ENCODE data around the gene FNDC3A. TPM values are rescaled to one million over a fixed set of nuclear protein-coding genes. Genes with fewer than 3 reads are reported as not detected.
"Not testable (repeated sequence)": the region's sequence is repeated elsewhere in the genome, so short reads cannot be mapped to it uniquely, and the experiment has no call there.

Gene FNDC3A
- total RNA-seq, 1 donor from 2014 or later, result 39.4 TPM

GRCh38 chr13:49146950-49147355 is 171.2 kb downstream of the FNDC3A start:
- H3K4me1 Mint-ChIP-seq (ENCODE audit: unreplicated experiment), result peaks cover 10% of the 10 kb centered on the region
- peak overlapping the region; percentile 55 for H3K27ac Mint-ChIP-seq (ENCODE audit: unreplicated experiment)
- peaks cover 2% of the 10 kb centered on the region for H3K27me3 Mint-ChIP-seq (ENCODE audit: unreplicated experiment)
- no peaks in the 10 kb centered on the region for H3K9me3 Mint-ChIP-seq (ENCODE audit: unreplicated experiment)
- peaks cover 48% of the 10 kb centered on the region for H3K36me3 Mint-ChIP-seq (ENCODE audit: low read depth, unreplicated experiment)
- TF ChIP-seq, protein P1, sequence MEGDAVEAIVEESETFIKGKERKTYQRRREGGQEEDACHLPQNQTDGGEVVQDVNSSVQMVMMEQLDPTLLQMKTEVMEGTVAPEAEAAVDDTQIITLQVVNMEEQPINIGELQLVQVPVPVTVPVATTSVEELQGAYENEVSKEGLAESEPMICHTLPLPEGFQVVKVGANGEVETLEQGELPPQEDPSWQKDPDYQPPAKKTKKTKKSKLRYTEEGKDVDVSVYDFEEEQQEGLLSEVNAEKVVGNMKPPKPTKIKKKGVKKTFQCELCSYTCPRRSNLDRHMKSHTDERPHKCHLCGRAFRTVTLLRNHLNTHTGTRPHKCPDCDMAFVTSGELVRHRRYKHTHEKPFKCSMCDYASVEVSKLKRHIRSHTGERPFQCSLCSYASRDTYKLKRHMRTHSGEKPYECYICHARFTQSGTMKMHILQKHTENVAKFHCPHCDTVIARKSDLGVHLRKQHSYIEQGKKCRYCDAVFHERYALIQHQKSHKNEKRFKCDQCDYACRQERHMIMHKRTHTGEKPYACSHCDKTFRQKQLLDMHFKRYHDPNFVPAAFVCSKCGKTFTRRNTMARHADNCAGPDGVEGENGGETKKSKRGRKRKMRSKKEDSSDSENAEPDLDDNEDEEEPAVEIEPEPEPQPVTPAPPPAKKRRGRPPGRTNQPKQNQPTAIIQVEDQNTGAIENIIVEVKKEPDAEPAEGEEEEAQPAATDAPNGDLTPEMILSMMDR (IDR thresholded peaks at IDR 0.05; ENCODE audit: unreplicated experiment), result no peak
- no peak for DNase-seq (ENCODE audit: low spot score)
- no peak overlapping the region for H3K4me3 Mint-ChIP-seq (ENCODE audit: unreplicated experiment)

DNA sequence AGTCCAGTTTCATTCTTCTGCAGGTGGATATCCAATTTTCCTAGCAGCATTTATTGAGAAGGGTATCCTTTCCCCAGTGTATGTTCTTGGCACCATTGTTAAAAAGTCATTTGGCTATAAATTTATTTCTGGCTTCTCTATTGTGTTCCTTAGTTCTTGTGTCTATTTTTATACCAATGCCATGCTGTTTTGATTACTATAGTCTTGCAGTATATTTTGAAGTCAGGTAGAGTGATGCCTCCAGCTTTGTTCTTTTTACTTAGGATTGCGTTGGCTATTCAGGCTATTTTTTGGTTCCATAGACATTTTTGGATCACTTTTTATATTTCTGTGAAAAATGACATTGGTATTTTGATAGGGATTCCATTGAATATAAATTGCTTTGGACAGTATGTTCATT is 172.7 kb downstream of the FNDC3A start:
- peaks cover 52% of the 10 kb centered on the region for H3K36me3 Mint-ChIP-seq (ENCODE audit: low read depth, unreplicated experiment)
- H3K9me3 Mint-ChIP-seq (ENCODE audit: unreplicated experiment), result no peaks in the 10 kb centered on the region
- peak overlapping the region; percentile 52 for H3K4me3 Mint-ChIP-seq (ENCODE audit: unreplicated experiment)
- peaks cover 5% of the 10 kb centered on the region for H3K4me1 Mint-ChIP-seq (ENCODE audit: unreplicated experiment)
- H3K27me3 Mint-ChIP-seq (ENCODE audit: unreplicated experiment), result peaks cover 2% of the 10 kb centered on the region
- H3K27ac Mint-ChIP-seq (ENCODE audit: unreplicated experiment), result no peak overlapping the region
- TF ChIP-seq, protein P1 (IDR thresholded peaks at IDR 0.05; ENCODE audit: unreplicated experiment), result no peak
- DNase-seq (ENCODE audit: low spot score), result no peak

DNA sequence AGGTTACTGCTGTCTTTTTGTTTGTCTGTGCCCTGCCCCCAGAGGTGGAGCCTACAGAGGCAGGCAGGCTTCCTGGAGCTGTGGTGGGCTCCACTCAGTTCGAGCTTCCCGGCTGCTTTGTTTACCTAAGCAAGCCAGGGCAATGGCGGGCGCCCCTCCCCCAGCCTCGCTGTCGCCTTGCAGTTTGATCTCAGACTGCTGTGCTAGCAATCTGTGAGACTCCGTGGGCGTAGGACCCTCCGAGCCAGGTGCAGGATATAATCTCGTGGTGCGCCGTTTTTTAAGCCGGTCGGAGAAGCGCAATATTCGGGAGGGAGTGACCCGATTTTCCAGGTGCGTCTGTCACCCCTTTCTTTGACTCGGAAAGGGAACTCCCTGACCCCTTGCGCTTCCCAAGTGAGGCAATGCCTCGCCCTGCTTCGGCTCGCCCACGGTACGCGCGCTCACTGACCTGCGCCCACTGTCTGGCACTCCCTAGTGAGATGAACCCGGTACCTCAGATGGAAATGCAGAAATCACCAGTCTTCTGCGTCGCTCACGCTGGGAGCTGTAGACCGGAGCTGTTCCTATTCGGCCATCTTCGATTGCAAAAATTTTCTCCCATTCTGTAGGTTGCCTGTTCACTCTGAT is 182.4 kb downstream of the FNDC3A start:
- not testable (repeated sequence) for H3K4me1 Mint-ChIP-seq (ENCODE audit: unreplicated experiment)

GRCh38 chr13:49163162-49163561 is 187.4 kb downstream of the FNDC3A start:
- Mint-ChIP-seq H3K4me3 (ENCODE audit: unreplicated experiment) (peak overlapping the region; percentile 47), H3K36me3 (ENCODE audit: low read depth, unreplicated experiment) (peaks cover 59% of the 10 kb centered on the region), H3K9me3 (ENCODE audit: unreplicated experiment) (peaks cover 10% of the 10 kb centered on the region)
- not testable (repeated sequence) for H3K27me3 Mint-ChIP-seq (ENCODE audit: unreplicated experiment); DNase-seq (ENCODE audit: low spot score); H3K27ac Mint-ChIP-seq (ENCODE audit: unreplicated experiment); H3K4me1 Mint-ChIP-seq (ENCODE audit: unreplicated experiment)

More for the DNA sequence above, 182.4 kb downstream of the FNDC3A start:
- not testable (repeated sequence) for H3K4me3 Mint-ChIP-seq (ENCODE audit: unreplicated experiment); H3K27me3 Mint-ChIP-seq (ENCODE audit: unreplicated experiment); H3K27ac Mint-ChIP-seq (ENCODE audit: unreplicated experiment); DNase-seq (ENCODE audit: low spot score); H3K9me3 Mint-ChIP-seq (ENCODE audit: unreplicated experiment)
- H3K36me3 Mint-ChIP-seq (ENCODE audit: low read depth, unreplicated experiment), result peaks cover 34% of the 10 kb centered on the region

GRCh38 chr13:49164712-49165111 is 189.0 kb downstream of the FNDC3A start:
- H3K4me1 Mint-ChIP-seq (ENCODE audit: unreplicated experiment), result peaks cover 6% of the 10 kb centered on the region
- TF ChIP-seq, protein P1 (IDR thresholded peaks at IDR 0.05; ENCODE audit: unreplicated experiment), result no peak
- peaks cover 10% of the 10 kb centered on the region for H3K9me3 Mint-ChIP-seq (ENCODE audit: unreplicated experiment)
- H3K4me3 Mint-ChIP-seq (ENCODE audit: unreplicated experiment), result no peak overlapping the region
- peaks cover 46% of the 10 kb centered on the region for H3K36me3 Mint-ChIP-seq (ENCODE audit: low read depth, unreplicated experiment)
- H3K27ac Mint-ChIP-seq (ENCODE audit: unreplicated experiment), result no peak overlapping the region
- DNase-seq (ENCODE audit: low spot score), result no peak
- peaks cover 11% of the 10 kb centered on the region for H3K27me3 Mint-ChIP-seq (ENCODE audit: unreplicated experiment)

Data from endothelial cell (in vitro differentiated cells).